ENCODE data around the gene PDZD11. TPM values are rescaled to one million over a fixed set of nuclear protein-coding genes. Genes with fewer than 3 reads are reported as not detected.

PDZD11 gene
- total RNA-seq, result 10 to 100 TPM; 12.5 to 20.9 (median 16.1) TPM
- long read RNA-seq, transcript PDZD11-201 (7 exons, 1,043 nt), result major isoform, 6 of 9 reads
- long read RNA-seq, partial matches to known transcripts, result 1 of 9 reads
- long read RNA-seq, other reads (novel, unspliced or antisense), result 1 of 9 reads

GRCh38 chrX:70289793-70290770 lies at the start of gene PDZD11, which contains the start of gene KIF4A:
Gene PDZD11, minus strand, starts transcription at chrX:70289927. Its CDS starts 586 bp downstream, at chrX:70289341.
Gene KIF4A, plus strand, starts transcription at chrX:70290104. Its CDS starts 355 bp downstream, at chrX:70290459.
- ATAC-seq (peak; percentile 99 to 100 (median 100)), DNase-seq (peak; percentile 85 to 87 (median 86))
- intact Hi-C loops (cut with DNase I), result no loop called here
- no peak within 1 kb of the TSS for H3K27ac ChIP-seq
- H3K36me3 ChIP-seq, result peaks cover 0 to 6% (median 0%) of the 10 kb centered on the region in 4 donors
- 33% methylated on average over 28 of the region's 62 CpGs for WGBS (ENCODE audit: insufficient coverage, low coverage, low lambda C conversion rate, missing lambda C conversion rate)
- TF ChIP-seq CTCF (IDR thresholded peaks at IDR 0.05), result no peak
- peak; percentile 32 for TF ChIP-seq POLR2A (IDR thresholded peaks at IDR 0.05)
- peaks cover 5 to 10% of the 10 kb centered on the region in 2 donors for H3K27me3 ChIP-seq
- no peaks in the 10 kb centered on the region for H3K9me3 ChIP-seq
- peaks cover 0 to 4% (median 0%) of the 10 kb centered on the region in 4 donors for H3K4me1 ChIP-seq
- H3K4me3 ChIP-seq, result peak within 1 kb of the TSS; percentile 44 to 64 (median 56)

GRCh38 chrX:70338290-70338689 lies 48.6 kb upstream of the PDZD11 start:
- H3K27me3 ChIP-seq, result no peaks in the 10 kb centered on the region
- H3K4me1 ChIP-seq, result no peaks in the 10 kb centered on the region
- DNase-seq (no peak), ATAC-seq (no peak)
- H3K4me3 ChIP-seq, result no peak overlapping the region
- no peaks in the 10 kb centered on the region for H3K36me3 ChIP-seq
- no peak overlapping the region for H3K27ac ChIP-seq
- intact Hi-C loops (cut with DNase I), result no loop called here
- TF ChIP-seq POLR2A (IDR thresholded peaks at IDR 0.05), result no peak
- no peak for TF ChIP-seq CTCF (IDR thresholded peaks at IDR 0.05)
- no peaks in the 10 kb centered on the region for H3K9me3 ChIP-seq
- 71% methylated on average over 4 of the region's 4 CpGs for WGBS (ENCODE audit: insufficient coverage, low coverage, low lambda C conversion rate, missing lambda C conversion rate)

- no peak for TF ChIP-seq CTCF (IDR thresholded peaks at IDR 0.05)
- TF ChIP-seq POLR2A (IDR thresholded peaks at IDR 0.05), result no peak
- no peak overlapping the region for H3K4me3 ChIP-seq
- intact Hi-C loops (cut with DNase I), result no loop called here
- no peak overlapping the region for H3K27ac ChIP-seq
- ATAC-seq, result no peak
- no peaks in the 10 kb centered on the region for H3K36me3 ChIP-seq
- H3K27me3 ChIP-seq, result no peaks in the 10 kb centered on the region
- no peaks in the 10 kb centered on the region for H3K4me1 ChIP-seq
- no peak for DNase-seq
- no peaks in the 10 kb centered on the region for H3K9me3 ChIP-seq
Measured at GRCh38 chrX:70336767-70337166, 47.0 kb upstream of the PDZD11 start.

GRCh38 chrX:70332600-70332999 lies 42.9 kb upstream of the PDZD11 start:
- no peak overlapping the region for H3K27ac ChIP-seq
- H3K36me3 ChIP-seq, result no peaks in the 10 kb centered on the region
- no peaks in the 10 kb centered on the region for H3K9me3 ChIP-seq
- 91% methylated on average over 1 of the region's 1 CpG for WGBS (ENCODE audit: insufficient coverage, low coverage, low lambda C conversion rate, missing lambda C conversion rate)
- H3K4me1 ChIP-seq, result no peaks in the 10 kb centered on the region
- no peak overlapping the region for H3K4me3 ChIP-seq
- no peak for TF ChIP-seq POLR2A (IDR thresholded peaks at IDR 0.05)
- no peak for TF ChIP-seq CTCF (IDR thresholded peaks at IDR 0.05)
- H3K27me3 ChIP-seq, result no peaks in the 10 kb centered on the region
- no peak for ATAC-seq
- no peak for DNase-seq
- intact Hi-C loops (cut with DNase I), result no loop called here
